ENCODE data around the gene CTDSP1. TPM values are rescaled to one million over a fixed set of nuclear protein-coding genes. Genes with fewer than 3 reads are reported as not detected.

The CTDSP1 gene
- total RNA-seq, 4 donors from 2014 or later, result 47.3 to 87.4 (median 58.0) TPM

DNA sequence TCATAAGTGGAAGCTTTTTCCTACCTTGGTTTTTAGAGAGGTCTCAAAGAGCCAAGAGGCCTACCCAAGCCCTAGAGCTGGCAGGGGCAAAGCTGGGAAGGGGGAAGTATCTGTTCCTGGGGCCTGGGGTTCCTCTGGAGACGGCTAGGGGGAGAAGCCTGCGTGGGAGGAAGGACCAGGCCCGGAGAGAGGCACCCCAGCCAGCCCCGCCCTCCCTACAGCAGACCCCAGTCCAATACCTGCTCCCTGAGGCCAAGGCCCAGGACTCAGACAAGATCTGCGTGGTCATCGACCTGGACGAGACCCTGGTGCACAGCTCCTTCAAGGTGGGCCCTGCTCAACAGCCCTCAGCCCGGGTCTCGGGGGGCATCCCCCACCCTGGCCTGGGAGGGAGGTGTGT lies 2.2 kb downstream of the CTDSP1 start:
- 49% methylated on average over 6 of the region's 9 CpGs; no CpG with 5 or more reads in 1 of the 2 donors for WGBS, 2 donors
- Histone ChIP-seq H3K27me3 (no peaks in the 10 kb centered on the region), H3K4me1 (peaks cover 54 to 85% (median 55%) of the 10 kb centered on the region in 3 donors), H3K4me3 (peak overlapping the region; percentile 93 to 99 (median 97)), H3K27ac (peak overlapping the region; percentile 99 to 100 (median 100)), H3K9me3 (no peaks in the 10 kb centered on the region), H3K36me3 (peaks cover 24 to 43% (median 33%) of the 10 kb centered on the region in 3 donors)
- no peak for DNase-seq
- TF ChIP-seq POLR2A (IDR thresholded peaks at IDR 0.05) (no peak), CTCF (IDR thresholded peaks at IDR 0.05) (no peak)
- intact Hi-C loops (cut with DNase I), result loop anchor here (10.0 kb wide), 1 partner anchor 253 kb away; the partner anchor contains the start of genes BCS1L and ZNF142

DNA sequence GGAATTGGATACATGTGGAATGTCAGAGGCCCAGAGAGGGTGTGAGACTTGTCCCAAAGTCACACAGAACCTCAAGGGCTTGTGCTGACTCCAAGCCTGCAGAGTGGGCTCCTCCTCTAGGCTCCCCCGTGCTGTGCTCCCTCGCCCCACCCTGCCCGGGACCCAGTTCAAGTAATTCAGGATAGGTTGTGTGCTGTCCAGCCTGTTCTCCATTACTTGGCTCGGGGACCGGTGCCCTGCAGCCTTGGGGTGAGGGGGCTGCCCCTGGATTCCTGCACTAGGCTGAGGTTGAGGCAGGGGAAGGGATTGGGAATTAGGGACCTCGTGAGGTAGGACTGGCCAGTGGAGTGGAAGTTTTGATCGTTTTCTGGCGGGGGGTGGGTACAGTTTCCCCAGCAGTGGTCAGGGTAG lies 2.8 kb downstream of the CTDSP1 start:
- DNase-seq, result no peak
- Histone ChIP-seq H3K9me3 (no peaks in the 10 kb centered on the region), H3K36me3 (peaks cover 24 to 43% (median 33%) of the 10 kb centered on the region in 3 donors), H3K4me3 (peak overlapping the region in 2 of 4 donors; percentile 96 to 98), H3K27ac (peak overlapping the region; percentile 99 to 100 (median 100)), H3K27me3 (no peaks in the 10 kb centered on the region), H3K4me1 (peaks cover 53 to 85% (median 56%) of the 10 kb centered on the region in 3 donors)
- TF ChIP-seq CTCF (IDR thresholded peaks at IDR 0.05), result no peak
- TF ChIP-seq POLR2A (IDR thresholded peaks at IDR 0.05), result no peak
- WGBS, 2 donors, result 47% methylated on average over 3 of the region's 8 CpGs; no CpG with 5 or more reads in 1 of the 2 donors
- intact Hi-C loops (cut with DNase I), result loop anchor here (10.0 kb wide), 1 partner anchor 252 kb away; the partner anchor contains the start of genes BCS1L and ZNF142

- WGBS, 2 donors, result 94% methylated on average over 9 of the region's 26 CpGs; no CpG with 5 or more reads in 1 of the 2 donors
- peaks cover 49 to 85% (median 57%) of the 10 kb centered on the region in 3 donors for H3K4me1 ChIP-seq
- intact Hi-C loops (cut with DNase I), result loop anchor here (10.0 kb wide), 1 partner anchor 252 kb away; the partner anchor contains the start of genes BCS1L and ZNF142
- peak overlapping the region in 3 of 4 donors; percentile 99 to 100 (median 100) for H3K27ac ChIP-seq
- H3K27me3 ChIP-seq, result no peaks in the 10 kb centered on the region
- no peaks in the 10 kb centered on the region for H3K9me3 ChIP-seq
- no peak for DNase-seq
- TF ChIP-seq CTCF (IDR thresholded peaks at IDR 0.05) (no peak), POLR2A (IDR thresholded peaks at IDR 0.05) (no peak)
- H3K36me3 ChIP-seq, result peaks cover 24 to 43% (median 33%) of the 10 kb centered on the region in 3 donors
- peak overlapping the region in 1 of 4 donors; percentile 96 for H3K4me3 ChIP-seq
Measured at GRCh38 chr2:218402911-218403411, 3.3 kb downstream of the CTDSP1 start.

GRCh38 chr2:218403810-218404209 lies 4.1 kb downstream of the CTDSP1 start:
- Histone ChIP-seq H3K9me3 (no peaks in the 10 kb centered on the region), H3K4me1 (peaks cover 48 to 78% (median 57%) of the 10 kb centered on the region in 3 donors), H3K36me3 (peaks cover 24 to 43% (median 33%) of the 10 kb centered on the region in 3 donors), H3K27ac (peak overlapping the region; percentile 8 to 95 (median 89)), H3K4me3 (no peak overlapping the region), H3K27me3 (no peaks in the 10 kb centered on the region)
- intact Hi-C loops (cut with DNase I), result loop anchor here (10.0 kb wide), 1 partner anchor 251 kb away; the partner anchor contains the start of genes BCS1L and ZNF142
- no peak for DNase-seq
- 61% methylated on average over 6 to 7 of the region's 7 CpGs for WGBS, 2 donors
- no peak for TF ChIP-seq POLR2A (IDR thresholded peaks at IDR 0.05)
- TF ChIP-seq CTCF (IDR thresholded peaks at IDR 0.05), result no peak
